H1 (cell line): ENCODE measurements around the gene HTATSF1.

Source experiments
- EP300 ChIP-seq, 2 experiments: IDR thresholded peaks; 1 replicate in 1 of 2; 2 replicates in 1 of 2; pipeline ENCODE4 v1.6.1; 2011 to 2012; ENCODE audit warnings: low read depth in 2 of 2, low read length in 2 of 2, mild to moderate bottlenecking in 2 of 2, borderline replicate concordance in 1 of 2, inconsistent platforms in 1 of 2, moderate library complexity in 1 of 2
- JUN ChIP-seq: IDR thresholded peaks from 2 replicates; pipeline ENCODE4 v1.6.1; 2011; ENCODE audit warnings: low read depth, mild to moderate bottlenecking, improper control_type of control experiment, low read length
- POLR2AphosphoS5 ChIP-seq: IDR thresholded peaks from 2 replicates; pipeline ENCODE4 v1.6.1; 2011; ENCODE audit warnings: low read depth, low read length
- TEAD4 ChIP-seq: IDR thresholded peaks from 2 replicates; pipeline ENCODE4 v1.6.1; 2012; ENCODE audit warnings: low read depth, low read length, inconsistent platforms, mixed read lengths
- TF ChIP-seq, protein P1 (sequence below), 3 experiments: IDR thresholded peaks; 1 replicate in 2 of 3; 2 replicates in 1 of 3; pipeline versions ENCODE4 v1.5.1 to v1.6.1; 2011; ENCODE audit warnings: low read length in 3 of 3, mild to moderate bottlenecking in 3 of 3, inconsistent platforms in 2 of 3, low read depth in 1 of 3, moderate library complexity in 1 of 3; ENCODE audit not compliant: insufficient read depth in 1 of 3; ENCODE audit errors: control extremely low read depth in 1 of 3

DNA sequence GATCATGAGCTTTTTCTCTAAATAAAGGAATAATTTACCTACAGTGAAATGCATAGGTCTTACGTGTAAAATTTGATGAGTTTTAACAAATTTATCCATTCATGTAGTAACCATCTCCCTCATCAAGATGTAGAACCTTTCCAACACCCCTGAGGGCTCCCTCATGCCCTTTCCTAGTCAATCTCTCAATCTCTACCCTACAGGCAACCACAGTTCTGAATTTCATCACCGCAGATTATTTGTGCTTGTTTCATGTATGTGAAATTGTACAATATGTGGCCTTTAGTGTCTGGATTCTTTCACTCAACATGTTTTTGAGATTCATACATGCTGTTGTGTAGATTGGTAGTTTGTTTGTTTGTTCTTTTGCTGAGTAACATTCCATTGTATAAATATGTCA is 36.7 kb downstream of the HTATSF1 start:
- TF ChIP-seq POLR2AphosphoS5 (no peak), EP300 (IDR thresholded peaks at IDR 0.05; ENCODE audit: borderline replicate concordance in 1 of 2, low read depth in 2 of 2, low read length in 2 of 2) (no peak), TEAD4 (no peak), JUN (no peak)
- TF ChIP-seq, protein P1, sequence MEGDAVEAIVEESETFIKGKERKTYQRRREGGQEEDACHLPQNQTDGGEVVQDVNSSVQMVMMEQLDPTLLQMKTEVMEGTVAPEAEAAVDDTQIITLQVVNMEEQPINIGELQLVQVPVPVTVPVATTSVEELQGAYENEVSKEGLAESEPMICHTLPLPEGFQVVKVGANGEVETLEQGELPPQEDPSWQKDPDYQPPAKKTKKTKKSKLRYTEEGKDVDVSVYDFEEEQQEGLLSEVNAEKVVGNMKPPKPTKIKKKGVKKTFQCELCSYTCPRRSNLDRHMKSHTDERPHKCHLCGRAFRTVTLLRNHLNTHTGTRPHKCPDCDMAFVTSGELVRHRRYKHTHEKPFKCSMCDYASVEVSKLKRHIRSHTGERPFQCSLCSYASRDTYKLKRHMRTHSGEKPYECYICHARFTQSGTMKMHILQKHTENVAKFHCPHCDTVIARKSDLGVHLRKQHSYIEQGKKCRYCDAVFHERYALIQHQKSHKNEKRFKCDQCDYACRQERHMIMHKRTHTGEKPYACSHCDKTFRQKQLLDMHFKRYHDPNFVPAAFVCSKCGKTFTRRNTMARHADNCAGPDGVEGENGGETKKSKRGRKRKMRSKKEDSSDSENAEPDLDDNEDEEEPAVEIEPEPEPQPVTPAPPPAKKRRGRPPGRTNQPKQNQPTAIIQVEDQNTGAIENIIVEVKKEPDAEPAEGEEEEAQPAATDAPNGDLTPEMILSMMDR (IDR thresholded peaks at IDR 0.05; ENCODE audit: control extremely low read depth in 1 of 3, insufficient read depth in 1 of 3, low read depth in 1 of 3, low read length in 3 of 3), result no peak
